HG03066 (cell line): ENCODE data around the gene ELMO1.

ENCODE experiments used
- ATAC-seq: cut with Tn5 transposase; IDR thresholded peaks from one replicate; pipeline ENCODE4 v1.9.1; 2021; ENCODE audit warnings: low read depth; ENCODE audit not compliant: unreplicated experiment

The ELMO1 gene

DNA sequence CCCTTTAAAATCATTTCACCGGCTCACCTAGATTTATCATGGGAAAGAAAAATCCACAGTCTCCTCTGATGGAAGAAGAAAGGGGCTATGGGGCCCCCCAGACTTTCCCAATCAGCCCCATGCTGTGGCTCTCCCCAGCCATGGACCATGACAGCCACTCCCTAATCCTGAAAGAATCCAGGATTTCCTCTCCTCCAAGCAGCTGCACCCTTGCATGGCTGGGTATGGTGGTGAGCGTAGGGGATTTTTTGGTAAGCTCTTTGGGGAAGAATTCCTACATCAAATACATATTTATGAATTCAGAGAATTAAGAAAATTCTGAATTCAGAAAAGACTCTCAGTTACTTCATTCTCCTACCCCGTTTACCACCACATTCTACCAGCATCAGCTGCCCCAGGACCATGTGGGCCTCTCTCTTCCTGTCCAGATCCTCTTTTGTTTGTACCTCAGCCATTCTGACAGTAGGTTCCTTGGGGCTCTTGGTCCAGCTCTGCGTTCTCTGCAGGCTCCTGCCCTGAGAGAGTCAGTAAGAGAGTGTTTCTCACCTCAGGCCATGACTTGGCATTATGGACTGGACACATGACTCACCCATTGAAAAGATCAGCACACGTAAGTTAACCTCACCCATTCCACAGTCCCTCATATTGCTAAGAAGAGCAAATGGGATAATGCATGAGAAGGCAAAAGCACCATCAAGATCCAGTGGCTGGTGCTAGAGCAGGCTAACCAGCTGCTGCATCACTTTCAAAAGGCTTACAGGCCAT, 337.8 kb downstream of the ELMO1 start:
- ATAC-seq = no peak

DNA sequence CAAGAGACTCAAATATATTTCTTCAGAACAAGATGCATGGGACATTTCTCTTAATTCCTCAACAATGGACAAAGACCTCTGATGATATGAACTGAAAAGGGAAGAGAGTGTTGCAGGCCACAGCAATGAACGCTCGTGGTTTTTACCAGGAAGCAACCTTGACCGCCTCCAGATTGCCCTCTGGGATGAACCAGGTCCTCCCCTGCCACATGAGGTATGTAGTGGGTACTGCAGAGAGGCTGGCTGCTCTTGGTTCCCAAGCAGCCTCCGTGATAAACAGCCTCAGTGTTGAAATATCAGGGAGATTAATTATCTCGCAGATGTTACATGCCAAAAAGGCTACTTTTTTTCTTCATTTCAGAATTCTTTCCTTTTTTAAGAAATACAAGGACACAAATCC, 338.8 kb downstream of the ELMO1 start:
- ATAC-seq = no peak

DNA sequence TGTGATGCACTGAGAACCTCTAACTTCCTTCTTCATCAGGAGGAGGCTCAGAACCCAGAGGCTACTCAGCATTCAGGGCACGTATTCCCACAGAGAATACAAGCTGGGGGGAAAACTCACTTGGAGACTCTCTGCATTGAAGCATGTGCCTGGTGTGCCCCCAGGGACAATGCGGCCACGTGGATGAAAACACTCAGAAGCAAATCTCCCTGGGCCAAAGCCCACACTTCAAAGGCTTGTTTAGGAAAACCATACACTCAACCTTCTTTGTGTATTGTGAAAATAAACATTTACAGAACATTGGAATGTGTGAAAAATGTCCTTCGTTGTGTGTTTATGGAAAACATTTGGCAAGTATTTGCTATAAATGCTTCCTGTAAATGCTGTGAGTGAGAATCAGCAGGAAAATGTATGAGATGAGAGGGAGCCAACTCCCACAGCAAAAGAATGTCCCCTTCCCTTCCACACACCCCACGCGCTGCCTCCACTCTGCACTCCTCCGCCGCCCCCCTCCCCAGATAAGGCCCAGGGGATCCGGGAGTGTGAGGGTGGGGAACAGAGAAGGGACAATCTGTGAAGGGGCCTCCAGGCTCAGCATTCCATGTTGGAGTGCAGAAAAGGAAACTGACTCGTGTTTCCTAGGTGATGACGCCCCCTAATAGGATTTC, 339.5 kb downstream of the ELMO1 start:
- no peak for ATAC-seq

DNA sequence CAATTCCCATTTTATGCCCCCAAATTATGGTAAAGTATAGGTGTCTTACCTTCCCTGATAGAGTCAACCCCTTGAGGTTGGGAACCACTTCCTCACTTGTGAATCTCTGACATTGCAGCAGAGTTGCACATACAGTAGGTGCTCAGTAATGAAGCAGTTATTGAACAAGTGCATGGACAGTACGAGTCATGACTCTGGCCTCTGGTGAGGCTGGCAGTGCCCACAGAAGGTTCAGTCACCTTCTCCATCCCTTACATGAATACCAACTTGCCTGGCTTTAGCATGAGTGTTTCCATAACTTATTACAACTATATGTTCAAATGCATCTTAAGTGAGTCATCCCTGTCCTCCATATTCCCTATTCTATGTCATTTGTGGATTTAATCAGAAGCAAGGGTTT, 340.0 kb downstream of the ELMO1 start:
- ATAC-seq = no peak

DNA sequence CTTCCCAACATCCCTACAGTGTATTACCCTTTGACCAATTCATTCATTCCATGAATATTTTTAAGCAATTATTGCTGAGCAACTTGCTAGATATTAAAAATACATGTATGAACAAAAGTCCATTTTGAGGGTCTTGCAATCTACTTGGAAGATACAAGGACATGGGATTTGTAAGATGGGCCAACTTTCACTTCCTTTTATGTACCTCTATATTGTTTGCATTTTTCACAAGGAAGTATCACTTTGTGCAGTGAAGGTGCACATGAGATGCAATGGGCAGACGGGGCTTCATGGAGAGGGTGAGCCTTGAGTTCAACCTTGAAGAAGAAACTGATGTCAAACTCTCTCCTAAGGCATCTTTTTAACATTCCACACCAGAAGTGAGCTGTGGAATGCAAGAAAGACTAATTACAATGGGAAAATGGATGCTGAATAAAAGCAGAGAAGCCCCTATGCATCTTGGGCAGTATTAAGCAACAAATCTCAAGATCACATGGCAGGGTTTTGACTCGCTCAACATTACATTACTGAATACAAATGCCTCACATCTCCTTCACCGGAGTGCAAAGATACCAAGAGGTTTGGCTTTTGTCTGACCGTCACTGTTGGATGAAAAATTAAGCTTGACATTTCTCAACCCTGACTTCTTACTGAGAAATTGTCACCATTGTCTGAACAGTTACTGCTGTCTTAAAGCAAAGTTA, 341.5 kb downstream of the ELMO1 start:
- ATAC-seq = no peak

DNA sequence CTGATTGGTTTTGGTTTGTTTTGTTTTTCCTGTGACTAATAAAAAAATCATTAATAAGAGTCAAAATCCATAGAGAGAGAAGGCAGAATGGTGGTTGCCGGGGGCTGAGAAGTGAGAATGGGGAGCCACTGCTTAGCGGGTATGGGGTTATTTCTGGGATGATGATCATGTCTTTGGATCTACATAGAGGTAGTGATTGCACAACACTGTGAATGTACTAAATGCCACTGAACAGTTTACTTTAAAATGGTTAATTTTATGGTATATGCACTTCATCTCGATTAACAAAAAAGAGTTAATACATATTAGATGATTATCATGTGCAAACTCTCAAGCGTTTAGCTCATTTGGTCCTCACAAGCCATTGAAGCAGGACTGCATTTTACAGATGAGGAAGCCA, 342.9 kb downstream of the ELMO1 start:
- no peak for ATAC-seq

DNA sequence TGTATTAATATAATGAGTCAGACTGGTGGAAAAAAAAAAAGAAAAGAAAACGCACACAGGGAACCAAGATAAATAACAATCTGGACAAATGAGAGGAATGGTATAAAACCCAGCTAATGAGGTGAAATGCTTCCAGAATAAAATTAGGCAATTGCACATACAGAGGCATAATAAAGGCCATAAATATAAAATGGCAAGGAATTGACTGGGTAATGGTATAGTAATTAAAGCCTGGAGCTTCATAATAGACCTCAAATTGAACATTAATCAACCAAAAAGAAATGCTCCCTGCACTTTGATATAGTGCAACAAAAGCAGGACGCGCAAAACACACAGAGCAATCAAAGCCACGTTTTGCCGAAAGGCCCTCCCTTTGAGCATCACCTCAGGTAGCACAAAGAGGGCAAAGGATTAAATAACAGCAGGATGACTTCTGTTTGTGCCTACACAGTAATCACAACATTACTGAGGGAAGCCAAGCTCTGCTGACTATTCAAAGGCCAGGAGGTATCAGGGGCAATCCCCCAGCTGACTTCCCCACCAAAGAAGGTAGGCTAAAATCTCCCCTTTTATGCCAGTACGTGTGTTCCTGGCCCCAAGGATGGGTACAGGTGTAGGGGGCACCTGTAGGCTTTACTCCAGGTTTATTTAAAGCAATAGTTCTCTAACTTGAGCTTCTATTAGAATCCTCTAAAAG, 343.7 kb downstream of the ELMO1 start:
- ATAC-seq = no peak

DNA sequence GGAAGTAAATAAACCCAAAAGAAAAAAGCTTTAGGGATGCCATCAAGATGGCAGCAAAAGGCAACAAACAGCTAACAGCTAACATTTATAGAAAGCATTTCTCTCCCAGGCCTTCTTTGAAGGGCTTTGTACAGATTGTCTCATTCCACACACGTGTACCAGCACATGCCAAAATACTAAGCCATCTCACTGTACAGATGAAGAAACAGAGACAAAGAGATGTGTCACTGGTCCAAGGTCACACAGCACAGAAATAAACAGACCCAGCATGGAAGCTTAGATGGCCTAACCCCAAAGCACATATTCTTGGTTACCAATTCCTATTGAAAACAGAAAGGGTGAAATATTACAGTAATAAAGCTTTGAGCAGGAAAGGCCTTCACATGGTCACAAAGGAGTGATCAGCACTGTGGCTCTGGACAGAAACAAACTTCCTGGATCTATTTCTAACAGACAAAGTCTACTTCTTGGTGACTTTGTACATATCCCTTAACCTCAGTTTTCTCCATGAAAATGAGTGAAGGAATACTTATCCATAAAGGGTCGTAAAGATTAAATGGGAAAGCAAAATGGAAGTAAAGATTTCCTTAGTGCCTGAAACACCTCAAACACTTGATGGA, 346.0 kb downstream of the ELMO1 start:
- no peak for ATAC-seq

DNA sequence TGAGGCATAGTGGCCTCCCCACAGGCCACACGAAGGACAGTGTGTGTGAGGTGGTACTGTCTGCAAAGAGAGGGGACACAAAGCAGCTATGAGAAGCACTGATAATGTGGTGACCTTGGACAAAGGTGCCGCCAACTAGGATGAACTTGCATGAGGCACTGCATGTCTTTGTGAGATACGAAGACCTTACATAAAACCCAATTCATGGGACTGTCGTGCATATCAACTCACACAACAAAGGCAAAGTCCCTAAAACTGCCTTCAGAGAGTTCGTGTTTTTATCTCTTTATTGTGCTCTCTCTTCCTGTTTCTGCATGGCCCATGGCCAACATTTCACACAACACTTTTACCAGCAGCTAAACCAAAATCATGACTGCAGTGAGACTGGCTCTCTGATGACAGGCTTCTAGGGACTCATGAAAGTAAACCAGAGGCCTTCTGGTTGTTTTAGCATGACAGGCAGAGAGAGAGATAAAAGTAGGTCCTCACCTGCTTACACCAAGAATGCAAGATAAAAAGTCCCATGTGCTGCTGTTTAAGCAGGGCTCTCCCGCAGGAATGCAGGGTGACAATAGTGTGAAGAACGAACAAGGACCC, 347.8 kb downstream of the ELMO1 start:
- no peak for ATAC-seq

DNA sequence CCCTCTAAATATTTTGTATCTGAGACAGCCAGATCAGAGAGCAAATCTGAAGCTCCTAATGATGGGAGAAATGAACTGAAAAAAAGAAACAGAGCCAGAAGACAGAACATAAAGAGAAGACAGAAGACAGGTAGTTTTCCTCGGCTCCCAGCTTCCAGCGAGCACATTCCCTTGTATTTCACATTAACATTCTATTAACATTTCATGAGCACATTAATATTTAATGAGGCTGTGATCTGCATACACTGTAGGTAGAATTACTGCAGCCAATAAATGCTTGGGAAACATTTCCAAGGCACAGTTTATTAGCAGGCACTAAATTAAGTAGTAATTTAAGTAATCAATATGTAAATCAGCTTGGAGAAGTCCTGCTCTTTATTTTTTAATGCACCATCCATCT, 349.9 kb downstream of the ELMO1 start:
- ATAC-seq = no peak

DNA sequence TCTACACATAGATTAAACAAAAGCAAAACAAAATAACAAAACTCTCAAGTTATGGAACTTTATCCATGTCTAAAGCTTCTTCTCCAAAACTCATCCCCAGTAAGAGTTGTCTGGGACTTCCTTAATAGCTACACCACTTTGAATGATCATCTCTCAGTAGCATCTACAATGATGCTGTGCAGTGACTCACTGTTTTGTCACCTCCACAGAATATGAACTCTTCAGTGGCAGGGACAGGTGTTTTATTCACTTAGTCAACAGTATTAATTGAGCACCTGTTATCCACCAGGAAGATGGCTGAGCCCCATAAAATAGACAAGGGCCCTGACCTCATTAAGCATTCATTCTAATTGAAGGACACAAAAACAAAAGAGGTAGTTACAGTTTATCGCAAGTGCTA, 350.7 kb downstream of the ELMO1 start:
- no peak for ATAC-seq

DNA sequence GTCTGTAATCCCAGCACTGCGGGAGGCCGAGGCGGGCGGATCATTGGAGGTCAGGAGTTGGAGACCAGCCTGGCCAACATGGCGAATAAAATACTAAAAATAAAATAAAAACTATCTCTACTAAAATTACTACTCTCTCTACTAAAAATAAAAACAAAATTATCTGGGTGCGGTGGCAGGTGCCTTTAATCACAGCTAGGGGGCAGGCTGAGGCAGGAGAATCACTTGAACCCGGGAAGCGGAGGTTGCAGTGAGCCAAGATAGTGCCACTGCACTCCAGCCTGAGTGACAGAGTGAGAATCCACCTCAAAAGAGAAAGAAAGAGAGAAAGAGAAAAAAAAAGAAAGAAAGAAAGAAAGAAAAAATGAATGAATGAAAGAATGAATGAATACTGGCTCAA, 351.4 kb downstream of the ELMO1 start:
- ATAC-seq = no peak

DNA sequence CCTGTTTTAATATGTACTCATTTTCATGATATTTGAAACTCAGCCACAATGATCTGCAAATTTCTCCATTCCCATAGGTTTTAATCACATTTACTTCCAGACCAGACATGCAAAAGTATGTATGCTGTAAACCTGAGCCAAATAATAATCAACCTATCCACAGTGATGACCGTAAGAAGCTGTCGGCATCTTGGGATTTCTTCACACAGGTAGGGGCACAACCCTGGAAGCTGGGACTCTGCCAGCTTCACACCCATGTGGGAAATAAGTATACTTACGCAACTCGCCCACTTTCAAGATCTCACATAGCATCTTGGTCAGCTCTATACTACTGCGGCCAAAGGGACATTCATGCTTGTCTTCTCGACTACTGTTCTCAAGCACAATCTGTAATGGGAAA, 352.3 kb downstream of the ELMO1 start:
- no peak for ATAC-seq

DNA sequence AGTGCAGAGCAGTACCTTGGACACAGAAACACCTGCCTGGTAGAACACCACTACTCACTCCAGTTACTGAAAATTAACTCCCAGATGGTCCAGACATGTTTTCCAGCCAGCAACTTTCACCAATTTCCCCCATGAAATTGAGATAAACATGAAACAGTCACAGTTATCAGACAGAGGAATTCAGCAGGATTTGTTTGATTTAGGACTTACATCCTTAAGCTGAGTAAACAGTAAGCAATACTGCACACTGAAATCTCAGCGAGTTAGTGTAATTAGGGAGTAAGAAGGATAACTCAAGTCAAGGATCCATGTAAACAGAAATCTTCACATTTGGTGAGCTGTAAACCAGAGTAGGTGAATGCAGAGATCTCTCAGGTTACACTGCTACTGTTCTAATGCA, 353.5 kb downstream of the ELMO1 start:
- ATAC-seq = no peak

DNA sequence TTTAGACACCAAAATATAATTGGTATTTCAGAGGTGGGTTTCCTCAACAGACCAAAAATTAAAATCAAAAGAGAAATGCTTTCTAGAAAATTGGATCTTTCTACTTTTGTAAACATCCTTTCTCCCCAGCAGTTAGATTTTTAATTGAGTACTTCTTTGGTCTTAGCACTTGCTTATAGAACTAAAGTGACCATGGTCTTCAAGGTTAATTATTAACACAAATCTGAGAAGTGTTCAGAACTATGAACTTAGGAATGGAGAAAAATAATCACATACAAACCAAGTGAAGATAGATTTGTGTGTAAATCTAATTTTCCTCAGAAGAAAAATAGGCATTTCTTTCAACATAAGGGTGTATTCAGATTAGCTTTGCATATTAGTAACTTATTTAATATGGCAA, 355.4 kb downstream of the ELMO1 start:
- ATAC-seq = no peak

DNA sequence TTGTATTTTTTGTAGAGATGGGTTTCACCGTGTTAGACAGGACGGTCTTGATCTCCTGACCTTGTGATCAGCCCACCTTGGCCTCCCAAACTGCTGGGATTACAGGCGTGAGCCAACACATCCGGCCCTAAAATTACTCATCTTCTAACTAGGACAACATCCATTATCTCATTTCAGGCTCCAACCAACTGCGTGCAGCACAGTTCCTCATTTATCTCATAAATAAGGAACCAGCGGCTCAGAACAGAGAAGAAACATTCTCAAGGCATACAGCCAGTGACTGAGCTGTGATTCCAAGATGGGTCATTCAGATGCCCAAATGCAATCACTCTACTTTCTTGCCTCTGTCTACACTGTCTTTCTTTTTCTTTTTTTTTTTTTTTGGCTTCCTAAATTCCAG, 356.1 kb downstream of the ELMO1 start:
- no peak for ATAC-seq

DNA sequence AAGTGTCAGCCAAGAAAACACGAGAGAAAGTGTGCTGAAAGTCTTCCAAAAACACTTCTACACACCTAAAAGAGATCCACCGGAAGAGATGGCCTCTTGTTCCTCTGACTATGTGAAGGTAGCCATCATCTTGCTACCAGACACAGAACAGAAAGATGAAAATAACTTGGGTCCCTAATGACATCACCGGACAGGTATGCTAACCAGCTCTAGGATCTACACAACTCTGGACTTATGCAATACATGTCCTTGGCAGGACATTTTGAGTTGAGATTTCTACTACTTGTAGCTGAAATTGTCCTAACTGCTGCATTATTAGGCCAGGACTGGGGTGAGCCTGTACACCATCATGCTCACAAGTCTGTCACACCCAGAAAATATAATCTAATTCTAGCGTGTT, 358.7 kb downstream of the ELMO1 start:
- ATAC-seq = no peak

DNA sequence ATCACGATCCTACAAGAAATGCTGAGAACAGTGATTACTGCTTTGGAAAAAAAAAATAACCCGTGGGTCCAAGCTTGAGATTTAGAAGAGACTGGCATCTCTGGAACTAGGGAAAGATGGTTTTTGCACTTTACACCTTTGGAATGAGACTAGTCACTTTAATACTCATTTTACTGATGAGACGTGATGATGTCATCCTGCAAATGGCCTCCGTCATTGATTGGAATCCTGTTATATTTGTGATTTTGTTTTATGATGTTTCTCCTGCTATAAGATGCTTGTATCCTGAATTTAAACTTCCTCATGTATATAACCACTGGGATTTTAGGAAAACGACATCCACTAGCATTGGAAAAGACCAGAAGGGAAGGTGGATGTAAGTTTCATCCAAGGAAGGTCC, 363.1 kb downstream of the ELMO1 start:
- ATAC-seq = no peak

DNA sequence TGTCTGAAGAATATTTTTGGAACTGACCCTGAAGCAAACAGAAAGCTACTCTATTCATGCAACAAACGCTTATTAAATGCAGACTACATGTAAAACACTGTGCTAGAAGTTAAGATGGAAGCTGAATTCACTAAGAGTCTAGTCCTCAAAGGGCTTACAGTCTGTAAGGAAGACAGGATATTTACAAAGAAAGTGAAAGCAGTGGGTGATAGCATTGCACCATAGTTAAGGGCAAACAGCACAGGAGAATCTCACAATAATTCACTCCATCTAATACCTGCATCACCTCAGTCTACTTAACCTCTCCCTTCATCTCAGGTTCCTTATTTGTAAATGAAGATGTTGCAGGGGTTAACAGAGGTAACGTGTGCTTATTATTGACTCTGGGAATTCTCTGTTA, 364.4 kb downstream of the ELMO1 start:
- no peak for ATAC-seq

DNA sequence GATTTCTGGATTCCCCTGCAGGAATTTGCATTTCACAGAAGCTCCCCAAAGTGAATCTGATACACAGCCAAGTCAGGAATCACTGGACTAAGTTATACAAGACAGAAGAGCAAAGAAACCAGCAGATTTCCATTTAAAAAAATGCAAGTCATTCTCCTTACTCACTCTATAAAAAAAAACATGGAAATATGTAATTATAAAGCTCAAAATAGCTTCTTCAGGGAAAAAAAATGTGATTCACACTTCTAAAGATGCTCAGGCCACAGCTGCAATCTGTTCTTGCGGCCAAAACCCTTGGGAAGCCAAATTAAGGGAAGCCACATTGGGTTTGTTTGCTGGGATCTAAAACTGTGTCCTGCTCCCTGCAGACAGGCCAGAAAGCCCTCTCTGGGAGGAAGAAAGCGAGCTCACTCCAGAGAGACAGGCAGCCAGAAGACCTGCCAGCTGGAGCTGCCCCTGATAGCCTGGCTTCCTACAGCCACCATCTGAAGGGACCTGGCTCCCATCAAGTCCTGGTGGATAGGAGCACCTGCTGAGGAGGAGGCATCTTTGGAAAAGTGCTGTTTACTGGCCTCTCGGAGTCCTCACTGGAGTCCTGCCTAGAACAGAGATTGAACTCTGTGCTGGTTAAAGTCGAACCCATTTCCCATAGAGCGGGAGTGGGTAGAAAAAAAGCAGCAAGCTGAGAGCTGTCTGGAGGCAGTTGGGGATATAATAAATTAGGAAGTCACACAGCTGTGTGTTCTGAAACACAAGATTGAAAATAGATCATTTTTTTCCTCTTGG, 365.2 kb downstream of the ELMO1 start:
- no peak for ATAC-seq
